Measurements from ENCODE around the gene GBF1.

The GBF1 gene

GRCh38 chr10:102344067-102344466, 98.7 kb downstream of the GBF1 start:
- no peak for DNase-seq (ENCODE audit: low read depth)

DNA sequence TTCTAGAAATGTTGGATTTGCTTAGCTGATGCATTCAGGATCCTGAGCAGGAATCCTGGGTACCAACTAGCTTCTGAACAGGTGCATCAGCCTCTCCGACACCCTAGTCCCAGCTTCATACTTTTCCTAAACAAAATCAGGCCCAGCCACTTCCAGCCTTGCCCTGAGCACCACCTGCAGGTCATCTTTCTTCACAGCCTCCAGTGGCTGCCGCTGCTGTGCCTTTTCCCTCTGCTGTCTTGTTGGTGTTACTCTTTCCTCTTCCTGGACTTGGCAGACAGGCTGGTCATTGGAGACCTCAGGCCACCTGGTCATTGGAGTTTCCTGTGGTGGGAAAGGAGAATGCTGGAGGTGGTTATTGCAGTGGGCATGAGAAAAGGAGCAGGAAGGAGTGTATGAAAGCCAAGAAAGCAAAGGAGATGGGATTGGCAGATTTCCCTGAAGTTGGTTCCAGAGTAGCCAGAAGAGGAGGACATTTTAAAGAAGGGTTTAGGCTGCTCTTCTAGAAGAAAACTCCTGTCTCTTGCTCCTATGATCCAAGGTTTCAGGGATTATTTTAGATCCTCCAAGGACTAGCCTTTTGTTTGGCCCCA, 102.0 kb downstream of the GBF1 start:
- no peak for DNase-seq (ENCODE audit: low read depth)

DNA sequence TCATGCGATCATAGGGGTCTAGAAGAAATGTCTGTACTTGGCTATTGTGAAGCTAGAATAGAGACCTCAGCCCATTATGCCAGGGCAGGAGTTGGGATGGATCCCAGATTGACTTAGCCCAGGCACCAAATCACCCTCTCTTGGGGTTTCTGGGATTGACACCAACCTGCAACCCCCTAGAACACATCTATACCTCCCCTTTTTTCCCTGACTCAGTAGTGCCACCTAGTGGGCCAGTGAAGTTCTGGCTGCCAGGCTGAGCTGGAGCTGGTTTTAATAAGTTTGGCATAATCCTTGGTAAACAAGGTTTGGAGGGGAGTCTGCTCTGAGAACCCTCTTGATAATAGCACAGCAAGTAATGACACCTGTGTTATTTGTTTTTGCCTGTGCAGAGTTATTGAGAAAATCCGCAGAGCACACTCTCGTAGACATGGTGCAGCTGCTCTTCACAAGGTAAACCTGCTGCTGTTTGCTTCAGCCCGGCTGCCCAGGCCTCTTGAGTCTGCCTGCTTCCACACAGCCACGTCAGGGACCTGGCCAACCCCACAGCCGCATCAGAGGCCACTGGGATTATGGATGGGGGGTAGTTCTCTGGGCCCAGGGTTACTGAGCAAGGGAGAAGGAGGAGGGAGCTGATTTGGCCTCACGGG, 106.9 kb downstream of the GBF1 start:
- DNase-seq (ENCODE audit: low read depth): peak; percentile 64

- no peak for DNase-seq (ENCODE audit: low read depth)
Observed at GRCh38 chr10:102354451-102354850, 109.1 kb downstream of the GBF1 start.

GRCh38 chr10:102358712-102359382, 113.5 kb downstream of the GBF1 start:
- no peak for DNase-seq (ENCODE audit: low read depth)

DNA sequence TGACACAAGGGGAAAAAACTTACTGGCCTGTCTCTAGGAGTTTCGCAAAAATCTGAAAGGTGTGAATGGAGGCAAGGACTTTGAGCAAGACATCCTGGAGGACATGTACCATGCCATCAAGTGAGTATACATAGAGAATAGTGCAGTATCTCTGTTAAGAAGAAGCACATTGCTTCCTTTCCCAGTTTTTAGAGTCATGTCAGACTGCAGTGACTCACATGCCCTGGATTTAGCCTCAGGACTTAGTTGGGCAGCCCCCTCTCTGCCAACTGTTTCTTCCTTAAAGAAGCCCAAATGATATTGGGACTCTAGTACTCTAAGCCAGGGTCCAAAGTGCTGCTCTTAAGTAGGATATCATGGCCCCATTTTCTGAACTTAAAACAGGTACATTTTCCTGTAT, 122.1 kb downstream of the GBF1 start:
- no peak for DNase-seq (ENCODE audit: low read depth)

DNA sequence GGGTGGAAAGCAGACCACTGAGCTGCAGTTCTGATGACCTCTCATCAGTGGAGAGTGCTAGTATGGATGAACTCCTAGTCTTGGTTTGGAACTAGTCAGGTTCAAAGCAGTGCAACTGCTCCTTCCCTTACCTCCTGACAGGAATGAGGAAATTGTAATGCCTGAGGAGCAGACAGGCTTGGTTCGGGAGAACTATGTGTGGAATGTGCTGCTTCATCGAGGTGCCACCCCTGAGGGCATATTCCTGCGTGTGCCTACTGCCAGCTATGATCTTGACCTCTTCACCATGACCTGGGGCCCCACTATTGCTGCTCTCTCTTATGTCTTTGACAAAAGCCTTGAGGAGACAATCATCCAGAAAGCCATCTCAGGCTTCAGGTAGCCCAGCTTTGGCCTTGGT, 122.7 kb downstream of the GBF1 start:
- no peak for DNase-seq (ENCODE audit: low read depth)

DNA sequence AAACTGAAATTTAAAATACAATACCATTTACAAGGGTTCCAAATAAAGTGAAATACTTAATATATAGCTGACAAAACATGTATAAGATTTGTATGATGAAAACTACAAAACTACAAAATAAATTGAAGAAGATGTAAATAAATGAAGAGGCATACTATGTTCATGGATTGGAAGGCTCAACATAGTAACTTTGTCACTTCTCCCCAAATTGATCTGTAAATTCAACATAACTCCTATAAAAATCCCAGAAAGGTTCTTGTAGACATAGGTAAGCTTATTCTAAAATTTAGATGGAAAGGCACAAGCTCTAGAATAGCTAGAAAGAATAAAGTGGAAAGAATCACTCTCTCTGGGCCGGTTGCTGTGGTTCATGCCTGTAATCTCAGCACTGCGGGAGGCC, 126.0 kb downstream of the GBF1 start:
- no peak for DNase-seq (ENCODE audit: low read depth)

- DNase-seq (ENCODE audit: low read depth): no peak
Observed at GRCh38 chr10:102375250-102375649, 129.9 kb downstream of the GBF1 start.

- no peak for DNase-seq (ENCODE audit: low read depth)
Observed at GRCh38 chr10:102375867-102376266, 130.5 kb downstream of the GBF1 start.

- DNase-seq (ENCODE audit: low read depth): no peak
Observed at GRCh38 chr10:102376901-102377300, 131.6 kb downstream of the GBF1 start.

GRCh38 chr10:102379383-102379782, 134.1 kb downstream of the GBF1 start:
- no peak for DNase-seq (ENCODE audit: low read depth)

DNA sequence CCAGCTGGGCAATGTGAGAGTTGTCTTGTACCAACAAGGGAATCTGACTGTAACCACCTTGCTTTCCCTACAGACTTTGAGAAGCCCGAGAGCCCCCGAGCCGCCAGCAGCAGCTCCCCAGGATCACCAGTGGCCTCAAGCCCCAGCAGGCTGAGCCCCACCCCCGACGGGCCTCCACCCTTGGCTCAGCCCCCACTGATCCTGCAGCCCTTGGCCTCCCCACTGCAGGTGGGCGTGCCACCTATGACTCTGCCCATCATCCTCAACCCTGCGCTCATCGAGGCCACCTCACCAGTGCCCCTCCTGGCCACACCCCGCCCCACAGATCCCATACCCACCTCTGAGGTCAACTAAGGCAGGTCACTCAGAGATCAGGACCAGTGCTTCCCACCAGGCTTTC, 136.7 kb downstream of the GBF1 start:
- DNase-seq (ENCODE audit: low read depth): no peak

DNA sequence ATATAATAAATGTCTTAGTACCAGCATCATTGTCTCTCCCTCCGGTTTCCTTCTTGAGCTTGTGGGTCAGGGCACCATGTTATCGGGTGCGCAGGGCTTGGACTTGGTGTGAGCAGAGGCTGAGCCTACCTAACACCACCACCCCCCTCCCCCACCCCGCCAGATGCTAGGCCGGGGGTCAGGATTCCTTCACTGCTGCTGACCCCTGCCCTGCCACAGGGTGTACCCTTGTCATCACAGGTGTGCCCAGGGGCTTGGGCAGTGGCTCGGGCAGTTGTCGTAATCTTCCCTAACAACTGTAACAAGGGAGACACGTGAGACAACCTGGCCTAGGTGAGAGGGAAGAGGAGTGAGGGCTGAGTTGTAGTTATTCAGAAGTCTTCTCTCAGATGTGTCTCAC, 137.5 kb downstream of the GBF1 start:
- no peak for DNase-seq (ENCODE audit: low read depth)

- no peak for DNase-seq (ENCODE audit: low read depth)
Observed at GRCh38 chr10:102384053-102384452, 138.7 kb downstream of the GBF1 start.

GRCh38 chr10:102384606-102385429, 139.5 kb downstream of the GBF1 start:
- DNase-seq (ENCODE audit: low read depth): no peak

GRCh38 chr10:102389894-102390293, 144.6 kb downstream of the GBF1 start:
- no peak for DNase-seq (ENCODE audit: low read depth)

- DNase-seq (ENCODE audit: low read depth): no peak
Observed at GRCh38 chr10:102392306-102392705, 147.0 kb downstream of the GBF1 start.

DNA sequence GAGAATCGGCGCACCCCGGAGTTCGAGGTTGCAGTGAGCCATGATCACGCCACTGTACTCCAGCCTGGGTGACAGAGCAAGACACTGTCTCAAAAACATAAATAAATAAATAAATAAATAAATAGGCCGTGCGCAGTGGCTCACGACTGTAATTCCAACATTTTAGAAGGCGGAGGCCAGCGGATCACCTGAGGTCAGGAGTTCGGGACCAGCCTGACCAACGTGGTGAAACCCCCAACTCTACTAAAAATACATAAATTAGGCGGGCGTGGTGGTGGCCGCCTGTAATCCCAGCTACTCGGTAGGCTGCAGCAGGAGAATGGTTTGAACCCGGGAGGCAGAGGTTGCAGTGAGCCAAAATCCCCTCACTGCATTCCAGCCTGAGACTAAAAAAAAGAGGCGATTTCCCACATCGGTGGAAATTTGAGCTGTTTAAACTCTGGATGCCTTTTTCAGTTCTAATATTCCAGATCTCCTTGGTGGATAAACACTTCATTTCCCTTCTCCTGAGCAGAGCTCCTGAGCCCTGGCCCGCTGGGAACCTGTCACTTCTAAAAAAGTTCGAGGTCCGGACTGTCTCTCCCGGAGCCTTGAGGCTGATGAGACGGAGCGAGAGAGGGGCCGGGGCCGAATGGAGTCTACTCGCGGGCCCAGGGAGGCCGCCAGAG, 148.2 kb downstream of the GBF1 start:
- no peak for DNase-seq (ENCODE audit: low read depth)

DNA sequence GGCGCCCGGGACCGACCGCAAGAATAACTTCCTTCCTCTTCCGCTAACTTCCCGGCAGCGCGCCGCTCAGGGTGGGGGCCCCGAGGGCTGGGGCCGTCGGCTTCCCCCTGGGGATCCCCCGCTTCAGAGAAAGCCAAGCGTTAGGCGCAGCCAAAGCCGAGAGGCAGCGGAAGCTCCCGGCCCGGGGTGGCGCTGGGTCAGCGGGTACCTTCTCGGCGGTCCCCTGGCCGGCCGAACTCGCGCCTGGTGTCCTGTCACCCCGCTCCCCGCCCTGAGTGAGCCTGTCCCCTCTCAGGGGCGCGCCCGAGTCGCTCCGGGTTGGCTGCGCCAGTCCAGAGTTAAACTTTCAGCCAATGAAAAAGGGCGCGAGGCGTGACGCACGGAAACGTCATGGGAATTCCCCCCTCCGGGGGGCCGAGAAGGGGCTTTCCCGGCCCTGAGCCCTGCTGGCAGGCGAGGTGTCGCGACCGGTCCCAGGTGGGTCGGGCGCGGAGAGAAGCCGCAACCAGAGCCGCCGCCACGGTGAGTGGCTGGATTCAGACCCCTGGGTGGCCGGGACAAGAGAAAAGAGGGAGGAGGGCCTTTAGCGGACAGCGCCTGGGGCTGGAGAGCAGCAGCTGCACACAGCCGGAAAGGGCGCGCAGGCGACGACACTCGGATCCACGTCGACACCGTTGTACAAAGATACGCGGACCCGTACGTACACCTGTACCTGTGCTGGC, 148.9 kb downstream of the GBF1 start:
- peak; percentile 98 for DNase-seq (ENCODE audit: low read depth)

DNA sequence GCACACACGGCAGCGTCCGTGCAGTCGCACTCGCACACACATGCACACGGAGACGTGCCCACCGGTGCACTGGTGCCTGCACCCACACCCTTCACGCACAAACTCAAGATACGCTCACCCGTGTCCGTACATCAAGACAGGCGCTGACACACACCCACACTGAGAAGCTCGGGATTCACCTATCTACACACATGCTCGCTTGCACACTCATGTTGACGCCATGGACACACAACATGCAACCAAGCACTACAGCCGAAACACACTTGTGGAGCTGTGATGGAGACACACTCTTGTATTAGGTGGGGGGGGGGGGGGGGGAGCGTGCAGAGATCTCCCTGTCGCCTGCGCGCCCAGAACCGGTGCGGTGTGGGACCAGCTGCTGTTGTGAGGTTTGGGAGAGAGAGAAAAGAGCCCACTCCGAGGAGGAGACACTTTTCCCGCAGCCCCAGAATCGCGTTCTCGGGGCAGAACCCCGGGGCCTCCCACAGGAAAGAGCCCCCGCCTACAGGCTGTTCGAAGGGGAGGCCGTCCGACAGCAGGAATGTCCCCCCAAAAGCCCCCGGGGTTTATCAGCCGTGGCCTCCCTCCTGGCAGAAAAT, 149.6 kb downstream of the GBF1 start:
- peak; percentile 40 for DNase-seq (ENCODE audit: low read depth)
